Fibroblast of lung (primary cell): Measurements from ENCODE around the gene CYP24A1. TPM values are rescaled to one million over a fixed set of nuclear protein-coding genes. Genes with fewer than 3 reads are reported as not detected.
"Not testable (repeated sequence)": the region's sequence is repeated elsewhere in the genome, so short reads cannot be mapped to it uniquely, and the experiment has no call there.

Source experiments
- DNase-seq, 2 donors: peaks; one replicate each; pipeline versions ENCODE4 v3.0.0 to v3.0.0-alpha.2; 2010; ENCODE audit warnings: low read depth in 2 of 2
- H2AFZ ChIP-seq: 2 replicates; pipeline ENCODE4 v1.5.1; 2012; ENCODE audit warnings: low read length, control low read depth, inconsistent platforms
- H3K27ac ChIP-seq: 2 replicates; pipeline ENCODE4 v1.5.1; 2011; ENCODE audit warnings: low read length, control low read depth; ENCODE audit not compliant: insufficient read depth
- H3K27me3 ChIP-seq: 2 replicates; pipeline ENCODE4 v1.5.1; 2011; ENCODE audit warnings: mild to moderate bottlenecking, low read length; ENCODE audit not compliant: control insufficient read depth, insufficient read depth
- H3K36me3 ChIP-seq: 2 replicates; pipeline ENCODE4 v1.5.1; 2011; ENCODE audit warnings: low read length; ENCODE audit not compliant: control insufficient read depth, insufficient read depth
- H3K4me1 ChIP-seq: 2 replicates; pipeline ENCODE4 v1.5.1; 2011; ENCODE audit warnings: low read length; ENCODE audit not compliant: control insufficient read depth, insufficient read depth; ENCODE audit errors: extremely low read depth
- H3K4me2 ChIP-seq: 2 replicates; pipeline ENCODE4 v1.5.1; 2011; ENCODE audit warnings: low read length, control low read depth; ENCODE audit not compliant: insufficient read depth; ENCODE audit errors: extremely low read depth
- H3K4me3 ChIP-seq, 4 experiments: fragments of 200-600 bp in 1 of 4; sonication (generic) in 1 of 4; replicated peaks in 1 of 4; 2 replicates each; pipeline ENCODE4 v1.5.1; 2011 to 2016; ENCODE audit warnings: low read length in 4 of 4, low read depth in 3 of 4, mild to moderate bottlenecking in 3 of 4, control low read depth in 2 of 4, inconsistent platforms in 1 of 4, mixed read lengths in 1 of 4; ENCODE audit not compliant: insufficient read depth in 1 of 4; ENCODE audit errors: control extremely low read depth in 1 of 4
- H3K79me2 ChIP-seq: 2 replicates; pipeline ENCODE4 v1.5.1; 2012; ENCODE audit warnings: mild to moderate bottlenecking, low read length, inconsistent platforms; ENCODE audit not compliant: control insufficient read depth, insufficient read depth
- H3K9ac ChIP-seq: 2 replicates; pipeline ENCODE4 v1.5.1; 2011; ENCODE audit warnings: mild to moderate bottlenecking, low read length, control low read depth; ENCODE audit not compliant: insufficient read depth
- H3K9me3 ChIP-seq: 2 replicates; pipeline ENCODE4 v1.5.1; 2012; ENCODE audit warnings: low read depth, low read length; ENCODE audit not compliant: control insufficient read depth, insufficient read depth
- H4K20me1 ChIP-seq: 2 replicates; pipeline ENCODE4 v1.5.1; 2011; ENCODE audit warnings: low read length; ENCODE audit not compliant: control insufficient read depth, insufficient read depth; ENCODE audit errors: extremely low read depth
- EZH2 ChIP-seq: IDR thresholded peaks from 2 replicates; pipeline ENCODE4 v1.5.1; 2012; ENCODE audit warnings: low read length, control low read depth, mild to moderate bottlenecking; ENCODE audit errors: missing control alignments
- polyA plus RNA-seq, 2 donors: library from polyadenylated mRNA; depleted of rRNA in 1 of 2; stranded (reverse) in 1 of 2; unstranded in 1 of 2; fragments of >200 nt; gene quantifications; 2 replicates each; pipeline ENCODE4 v1.2.1, GENCODE V29; 2011 to 2012; ENCODE audit warnings: missing spikeins in 1 of 2
- total RNA-seq: library from RNA; depleted of rRNA; stranded (reverse); fragments of >200 nt; gene quantifications from 2 replicates; pipeline ENCODE4 v1.2.1, GENCODE V29; 2014
- TF ChIP-seq, protein P1 (sequence below), 2 donors: IDR thresholded peaks in 1 of 2; conservative IDR thresholded peaks in 1 of 2; 1 replicate in 1 of 2; 2 replicates in 1 of 2; pipeline ENCODE4 v1.5.1; 2011 to 2012; ENCODE audit warnings: low read length in 2 of 2, control low read depth in 1 of 2, inconsistent platforms in 1 of 2, low read depth in 1 of 2, mild to moderate bottlenecking in 1 of 2

CYP24A1 gene
- total and polyA plus RNA-seq, 2 donors (not counting 1 experiment from before 2014, with no cell fraction given), result not detected

DNA sequence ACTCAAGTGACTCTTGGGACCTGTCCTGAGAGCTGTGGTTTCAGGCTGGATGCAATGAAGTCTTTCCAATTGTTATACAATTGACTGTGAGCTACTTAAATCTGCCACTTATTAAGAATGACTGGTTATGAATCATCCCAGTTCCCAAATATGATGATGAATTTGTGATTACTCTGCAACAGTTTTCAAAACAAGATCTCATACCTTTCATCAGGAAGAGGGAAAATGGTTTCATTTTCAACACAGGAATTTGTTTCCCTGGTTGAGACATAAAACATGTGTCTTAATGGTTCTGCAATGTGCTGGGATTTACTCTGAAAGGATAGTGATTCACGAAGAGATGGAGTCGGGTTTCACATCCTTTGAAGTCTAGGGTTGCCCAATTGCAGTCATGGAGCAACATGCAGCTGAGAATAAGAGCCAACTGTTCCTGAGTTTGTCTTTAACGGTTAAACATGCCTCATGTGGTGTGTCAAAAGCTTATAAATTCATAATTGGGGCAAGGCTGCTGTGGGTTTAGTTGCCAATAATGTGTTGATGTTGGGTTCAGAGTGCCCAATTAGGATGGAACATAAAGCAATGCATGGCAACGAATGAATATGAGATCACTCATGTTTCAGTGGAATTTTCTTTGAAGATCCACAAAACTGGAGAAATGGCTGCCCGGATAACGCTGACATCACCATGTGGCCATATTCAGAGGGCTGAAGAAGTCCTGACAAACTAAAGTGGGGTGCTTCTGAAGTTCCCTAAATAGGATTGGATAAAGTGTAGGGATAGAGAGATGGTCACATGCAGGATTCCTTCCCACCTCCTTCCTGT is 41.0 kb downstream of the CYP24A1 start:
- H3K9ac ChIP-seq, result no peak overlapping the region
- DNase-seq, result peak; percentile 99
- H4K20me1 ChIP-seq, result no peaks in the 10 kb centered on the region
- H3K27ac ChIP-seq, result peak overlapping the region; percentile 71
- H3K27me3 ChIP-seq, result no peaks in the 10 kb centered on the region
- H3K9me3 ChIP-seq, result no peaks in the 10 kb centered on the region
- TF ChIP-seq, protein P1, sequence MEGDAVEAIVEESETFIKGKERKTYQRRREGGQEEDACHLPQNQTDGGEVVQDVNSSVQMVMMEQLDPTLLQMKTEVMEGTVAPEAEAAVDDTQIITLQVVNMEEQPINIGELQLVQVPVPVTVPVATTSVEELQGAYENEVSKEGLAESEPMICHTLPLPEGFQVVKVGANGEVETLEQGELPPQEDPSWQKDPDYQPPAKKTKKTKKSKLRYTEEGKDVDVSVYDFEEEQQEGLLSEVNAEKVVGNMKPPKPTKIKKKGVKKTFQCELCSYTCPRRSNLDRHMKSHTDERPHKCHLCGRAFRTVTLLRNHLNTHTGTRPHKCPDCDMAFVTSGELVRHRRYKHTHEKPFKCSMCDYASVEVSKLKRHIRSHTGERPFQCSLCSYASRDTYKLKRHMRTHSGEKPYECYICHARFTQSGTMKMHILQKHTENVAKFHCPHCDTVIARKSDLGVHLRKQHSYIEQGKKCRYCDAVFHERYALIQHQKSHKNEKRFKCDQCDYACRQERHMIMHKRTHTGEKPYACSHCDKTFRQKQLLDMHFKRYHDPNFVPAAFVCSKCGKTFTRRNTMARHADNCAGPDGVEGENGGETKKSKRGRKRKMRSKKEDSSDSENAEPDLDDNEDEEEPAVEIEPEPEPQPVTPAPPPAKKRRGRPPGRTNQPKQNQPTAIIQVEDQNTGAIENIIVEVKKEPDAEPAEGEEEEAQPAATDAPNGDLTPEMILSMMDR (conservative IDR thresholded peaks at IDR 0.05 in 1 of 2, IDR thresholded peaks at IDR 0.05 in 1 of 2; ENCODE audit: low read depth in 1 of 2, low read length in 2 of 2), result no peak
- TF ChIP-seq EZH2, result no peak
- peak overlapping the region; percentile 2 for H2AFZ ChIP-seq
- no peaks in the 10 kb centered on the region for H3K79me2 ChIP-seq
- H3K4me1 ChIP-seq, result peaks cover 13% of the 10 kb centered on the region
- H3K36me3 ChIP-seq, result no peaks in the 10 kb centered on the region
- H3K4me3 ChIP-seq, result peak overlapping the region in 1 of 4 experiments; percentile 41
- peak overlapping the region; percentile 72 for H3K4me2 ChIP-seq

DNA sequence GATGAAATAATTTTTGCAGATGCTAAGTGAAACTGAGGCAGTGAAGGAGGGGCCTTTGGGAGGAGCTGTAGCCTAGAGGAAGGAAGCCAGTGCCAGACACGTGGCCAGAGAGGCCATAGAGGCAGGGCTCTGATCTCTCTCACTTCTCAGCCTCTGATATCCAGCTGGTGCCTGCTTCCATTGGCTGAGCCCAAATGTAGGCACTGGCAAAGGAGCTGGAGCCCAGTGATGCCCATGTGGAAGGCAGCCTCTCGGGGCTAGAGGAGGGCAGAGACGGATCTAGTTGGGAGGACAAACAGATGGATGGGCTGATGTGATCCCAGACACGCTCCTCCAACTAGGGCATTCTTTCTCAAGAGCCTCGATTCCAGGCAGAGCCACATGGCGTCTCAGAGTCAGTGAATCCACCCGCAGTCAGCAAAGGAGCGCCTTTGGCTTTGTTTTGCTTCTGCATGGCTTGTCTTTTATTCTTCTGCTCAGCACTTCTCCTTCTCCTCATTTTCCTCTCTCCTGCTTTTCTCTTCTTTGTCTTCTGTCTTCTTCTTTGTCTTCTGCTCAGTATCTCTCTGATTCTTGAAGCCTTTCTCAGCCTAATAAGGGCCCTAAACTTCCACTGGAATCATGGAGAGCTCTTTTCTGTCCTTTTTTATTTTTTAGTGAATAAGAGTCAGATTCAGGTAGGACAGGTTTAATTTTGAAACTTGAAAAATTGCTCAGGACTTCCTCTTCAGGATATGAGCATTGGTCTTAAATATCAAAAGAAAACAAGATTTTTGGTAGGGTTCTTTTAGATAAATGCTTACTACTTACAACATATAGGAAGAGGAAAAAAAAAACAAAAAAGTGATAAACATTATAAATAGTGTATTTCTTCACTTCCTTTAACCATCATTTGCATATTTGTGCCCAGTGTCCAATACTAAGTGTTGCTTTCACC is 41.8 kb downstream of the CYP24A1 start:
- Histone ChIP-seq H3K4me2 (peak overlapping the region; percentile 72), H3K79me2 (no peaks in the 10 kb centered on the region), H2AFZ (no peak overlapping the region), H4K20me1 (no peaks in the 10 kb centered on the region), H3K9me3 (no peaks in the 10 kb centered on the region), H3K4me1 (peaks cover 13% of the 10 kb centered on the region), H3K4me3 (peak overlapping the region in 1 of 4 experiments; percentile 41), H3K36me3 (no peaks in the 10 kb centered on the region), H3K27ac (peak overlapping the region; percentile 43), H3K27me3 (no peaks in the 10 kb centered on the region), H3K9ac (no peak overlapping the region)
- TF ChIP-seq, protein P1 (conservative IDR thresholded peaks at IDR 0.05 in 1 of 2, IDR thresholded peaks at IDR 0.05 in 1 of 2; ENCODE audit: low read depth in 1 of 2, low read length in 2 of 2), result no peak
- TF ChIP-seq EZH2, result no peak
- peak in 1 of 2 donors; percentile 30 for DNase-seq

DNA sequence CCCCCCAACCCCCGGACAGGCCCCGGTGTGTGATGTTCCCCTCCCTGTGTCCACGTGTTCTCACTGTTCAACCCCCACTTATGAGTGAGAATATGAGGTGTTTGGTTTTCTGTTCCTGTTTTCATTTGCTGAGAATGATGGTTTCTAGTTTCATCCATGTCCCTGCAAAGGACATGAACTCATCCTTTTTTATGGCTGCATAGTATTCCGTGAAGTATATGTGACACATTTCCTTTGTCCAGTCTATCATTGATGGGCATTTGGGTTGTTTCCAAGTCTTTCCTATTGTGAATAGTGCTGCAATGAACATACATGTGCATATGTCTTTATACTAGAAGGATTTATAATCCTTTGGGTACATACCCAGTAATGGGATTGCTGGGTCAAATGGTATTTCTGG is 42.7 kb downstream of the CYP24A1 start:
- H3K4me3 ChIP-seq, DNase-seq, H2AFZ ChIP-seq, H4K20me1 ChIP-seq, H3K4me2 ChIP-seq, H3K36me3 ChIP-seq, H3K9ac ChIP-seq, H3K9me3 ChIP-seq, H3K79me2 ChIP-seq, H3K27ac ChIP-seq, H3K27me3 ChIP-seq: not testable (repeated sequence)
- peaks cover 13% of the 10 kb centered on the region for H3K4me1 ChIP-seq
